HG03439 (cell line): ENCODE measurements around the gene PTPN1.
"Not testable (repeated sequence)": the region's sequence is repeated elsewhere in the genome, so short reads cannot be mapped to it uniquely, and the experiment has no call there.

Source experiments
- ATAC-seq: cut with Tn5 transposase; IDR thresholded peaks from one replicate; pipeline ENCODE4 v1.9.1; 2021; ENCODE audit warnings: mild to moderate bottlenecking, moderate library complexity; ENCODE audit not compliant: unreplicated experiment

PTPN1 gene

DNA sequence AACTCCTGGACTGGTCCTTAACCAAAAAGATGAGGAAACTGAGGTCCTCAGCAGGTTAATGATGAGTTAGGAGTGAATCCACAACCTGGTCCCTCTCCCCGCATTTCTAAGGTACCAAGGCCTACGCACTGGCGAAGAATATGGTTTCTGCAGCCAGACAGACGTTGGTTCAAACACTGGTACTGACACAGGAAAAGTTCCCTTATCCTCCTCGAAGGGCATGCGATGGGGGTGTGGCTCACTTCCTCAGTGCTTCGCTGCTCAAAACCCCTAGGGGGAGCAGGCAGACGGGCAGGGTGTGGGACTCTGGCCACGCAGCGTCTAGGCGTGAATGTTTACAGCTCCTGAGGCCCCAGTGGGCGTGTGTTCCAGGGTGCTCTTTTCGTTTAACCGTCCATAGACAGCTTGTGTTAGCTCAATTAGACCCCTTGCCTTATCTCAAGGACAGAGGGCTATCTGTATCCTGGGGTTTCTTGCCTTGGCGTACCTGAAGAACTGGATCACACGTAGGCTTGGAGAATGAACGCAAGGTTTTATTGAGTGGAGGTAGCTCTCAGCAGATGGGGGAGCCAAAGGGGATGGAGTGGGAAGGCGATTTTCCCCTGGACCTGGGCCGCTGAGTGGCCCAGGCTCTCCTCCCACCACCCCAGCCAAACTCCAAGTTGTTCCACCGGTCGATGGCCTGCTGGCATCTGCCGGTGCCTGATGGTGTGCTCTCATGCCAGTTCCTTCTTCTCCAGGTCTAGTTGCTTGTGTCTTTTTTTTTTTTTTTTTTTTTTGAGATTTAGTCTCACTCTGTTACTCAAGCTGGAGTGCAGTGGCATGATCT lies 31.8 kb upstream of the PTPN1 start:
- ATAC-seq: peak; percentile 69

DNA sequence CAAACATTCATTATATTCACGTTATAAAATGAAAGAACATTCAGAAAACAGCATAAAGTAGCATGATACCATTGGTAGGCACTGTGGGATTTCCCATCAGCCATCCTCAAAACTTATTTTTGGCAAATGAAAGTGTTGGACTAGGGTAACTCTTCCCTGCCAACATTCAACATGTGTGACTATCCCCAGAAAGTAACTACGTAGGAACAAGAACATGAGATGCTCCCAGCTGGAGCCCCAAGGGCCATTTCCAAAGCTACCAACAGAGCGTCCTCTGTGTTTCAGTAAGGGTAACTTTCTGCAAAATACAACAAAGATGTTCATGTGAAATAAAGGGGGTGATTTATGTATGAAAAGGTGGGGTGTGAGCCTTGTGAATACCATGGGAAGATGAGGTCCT lies 28.4 kb upstream of the PTPN1 start:
- ATAC-seq: no peak

- no peak for ATAC-seq
Measured at GRCh38 chr20:50482396-50482981, 27.7 kb upstream of the PTPN1 start.

DNA sequence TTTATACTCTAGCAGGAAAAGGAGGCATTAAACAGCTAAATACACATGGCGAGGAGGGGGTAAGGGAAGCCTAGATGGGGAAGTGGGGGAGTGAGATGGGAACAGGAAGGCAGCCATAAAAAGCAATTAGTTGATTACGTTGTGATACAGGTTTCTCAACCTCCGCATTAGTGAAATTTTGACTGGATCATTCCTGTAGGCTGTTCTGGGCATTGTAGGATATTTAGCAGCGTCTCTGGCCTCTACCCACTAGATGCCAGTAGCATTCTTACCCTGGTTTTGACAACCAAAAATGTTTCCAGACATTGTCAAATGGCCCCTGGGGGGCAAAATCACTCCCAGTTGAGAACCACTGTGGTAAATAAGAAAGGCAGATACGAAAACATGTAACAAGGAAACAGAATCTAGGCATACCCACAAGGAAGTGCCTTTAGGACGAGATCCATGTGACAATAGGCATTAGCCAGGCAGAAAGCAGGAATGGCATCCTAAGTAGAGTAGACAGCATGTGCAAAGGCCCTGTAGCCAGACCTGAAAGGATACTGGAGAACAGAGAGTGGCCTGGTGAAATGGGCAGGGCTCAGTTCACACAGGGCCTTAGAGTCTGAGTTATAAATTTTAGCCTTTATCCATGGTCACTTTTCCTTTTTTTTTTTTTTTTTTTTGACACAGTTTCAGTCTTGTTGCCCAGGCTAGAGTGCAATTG lies 25.8 kb upstream of the PTPN1 start:
- no peak for ATAC-seq

DNA sequence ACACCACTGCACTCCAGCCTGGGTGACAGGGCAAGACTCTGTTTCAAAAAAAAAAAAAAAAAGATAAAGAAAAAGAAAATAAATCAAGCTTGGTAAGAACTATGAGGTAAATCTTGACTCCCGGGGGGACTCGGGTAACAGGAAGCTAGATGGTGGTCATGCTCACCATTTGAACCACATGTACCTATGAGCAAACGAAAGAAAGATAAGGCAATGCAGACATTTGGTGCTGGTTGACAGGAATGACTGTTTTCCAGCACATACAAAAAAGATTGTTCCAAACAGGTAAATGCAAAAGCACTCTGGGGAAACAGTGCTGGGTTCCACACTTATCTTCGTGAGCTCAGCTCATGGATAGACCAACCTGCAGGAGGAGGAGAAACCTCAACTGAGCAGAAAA lies 22.8 kb upstream of the PTPN1 start:
- ATAC-seq: no peak

DNA sequence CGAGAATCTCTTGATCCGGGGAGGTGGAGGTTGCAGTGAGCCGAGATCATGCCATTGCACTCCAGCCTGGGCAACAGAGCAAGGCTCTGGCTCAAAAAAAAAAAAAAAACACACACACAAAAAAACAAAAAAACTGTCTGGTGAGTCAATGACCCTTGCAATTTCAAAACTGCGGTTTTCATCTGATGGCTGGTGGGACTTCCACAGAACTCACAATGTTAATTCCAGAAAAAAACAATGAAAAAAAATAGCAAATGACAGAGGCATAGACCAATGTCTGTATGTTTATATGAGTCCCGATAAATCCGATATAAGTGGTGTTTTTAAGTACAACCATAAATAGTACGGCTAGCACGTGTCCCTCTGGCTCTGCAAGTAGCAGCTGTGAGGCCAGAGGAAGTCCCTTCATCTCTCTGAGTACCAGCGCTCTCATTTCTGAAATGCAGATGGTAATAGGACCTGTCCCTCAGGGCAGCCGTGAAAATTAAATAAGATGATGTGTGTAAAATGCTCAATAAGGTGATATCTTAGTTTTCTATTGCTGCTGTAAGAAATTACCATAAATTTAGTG lies 21.9 kb upstream of the PTPN1 start:
- no peak for ATAC-seq

DNA sequence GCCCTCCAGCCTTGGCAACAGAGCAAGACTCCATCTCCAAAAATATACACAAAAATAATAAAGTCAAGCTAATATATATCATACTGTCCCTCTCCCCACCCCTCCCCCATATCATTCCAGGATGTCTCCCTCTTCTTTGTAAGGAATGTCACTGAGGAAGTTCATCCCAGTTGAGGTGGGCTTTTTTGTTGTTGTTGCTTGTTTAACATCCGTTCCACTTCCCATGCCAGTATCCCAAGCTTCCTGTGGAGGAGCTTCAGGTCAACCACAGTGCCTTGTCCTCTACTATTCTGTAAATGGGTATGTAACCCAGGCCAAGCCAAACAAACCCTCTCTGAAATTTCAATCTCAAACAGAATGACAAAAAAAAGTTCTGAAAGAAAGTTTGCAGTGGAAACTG lies 19.0 kb upstream of the PTPN1 start:
- no peak for ATAC-seq

- ATAC-seq: no peak
Measured at GRCh38 chr20:50491926-50492634, 18.1 kb upstream of the PTPN1 start.

GRCh38 chr20:50493881-50494253 lies 16.3 kb upstream of the PTPN1 start:
- ATAC-seq: no peak

DNA sequence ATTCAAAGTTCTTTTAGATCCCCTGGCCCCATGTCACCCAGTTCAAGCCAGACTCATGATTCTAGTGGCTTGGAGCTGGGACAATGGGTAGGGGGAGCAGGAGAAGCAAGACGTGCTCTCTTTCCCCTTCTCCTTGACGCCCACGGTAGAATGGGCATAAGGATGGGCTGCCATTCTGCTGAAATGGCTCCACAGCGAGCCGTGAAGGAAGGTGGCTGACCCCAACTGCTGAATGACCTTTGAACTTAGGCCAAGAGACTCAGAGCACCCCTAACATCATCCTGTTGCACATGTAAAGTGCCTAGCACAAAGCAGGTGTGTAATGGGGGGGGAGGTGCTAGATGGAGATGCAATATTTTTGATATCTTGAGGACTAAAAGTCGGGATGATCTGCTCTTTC lies 15.8 kb upstream of the PTPN1 start:
- ATAC-seq: no peak

DNA sequence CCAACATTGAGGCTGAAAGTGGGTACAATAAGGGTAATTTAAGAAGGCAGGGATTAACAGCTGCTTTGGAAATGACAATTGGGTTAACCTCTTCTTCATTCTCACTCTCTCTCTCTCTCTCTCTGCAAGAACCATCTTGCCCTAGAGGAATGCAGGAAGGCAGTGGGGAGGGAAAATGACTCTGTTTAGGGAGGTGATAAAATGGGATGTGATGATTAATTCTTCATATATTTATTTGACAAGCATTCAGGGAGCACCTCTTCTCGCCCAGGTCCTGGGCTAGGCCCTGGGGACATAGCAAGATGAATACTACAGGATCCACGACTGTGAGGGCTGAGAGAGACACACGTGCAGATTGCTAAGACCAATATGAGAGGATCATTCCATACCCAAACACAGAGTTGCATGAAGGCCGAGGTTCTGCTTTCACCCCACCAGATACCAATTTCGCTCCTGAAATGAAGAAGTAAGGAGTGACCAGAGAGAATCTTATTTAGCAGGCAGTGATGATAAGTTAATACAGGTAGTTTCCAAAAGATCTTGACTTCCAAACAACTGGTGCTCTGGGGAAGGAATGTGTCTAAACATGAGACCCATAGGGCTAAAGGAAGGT lies 13.3 kb upstream of the PTPN1 start:
- ATAC-seq: no peak

DNA sequence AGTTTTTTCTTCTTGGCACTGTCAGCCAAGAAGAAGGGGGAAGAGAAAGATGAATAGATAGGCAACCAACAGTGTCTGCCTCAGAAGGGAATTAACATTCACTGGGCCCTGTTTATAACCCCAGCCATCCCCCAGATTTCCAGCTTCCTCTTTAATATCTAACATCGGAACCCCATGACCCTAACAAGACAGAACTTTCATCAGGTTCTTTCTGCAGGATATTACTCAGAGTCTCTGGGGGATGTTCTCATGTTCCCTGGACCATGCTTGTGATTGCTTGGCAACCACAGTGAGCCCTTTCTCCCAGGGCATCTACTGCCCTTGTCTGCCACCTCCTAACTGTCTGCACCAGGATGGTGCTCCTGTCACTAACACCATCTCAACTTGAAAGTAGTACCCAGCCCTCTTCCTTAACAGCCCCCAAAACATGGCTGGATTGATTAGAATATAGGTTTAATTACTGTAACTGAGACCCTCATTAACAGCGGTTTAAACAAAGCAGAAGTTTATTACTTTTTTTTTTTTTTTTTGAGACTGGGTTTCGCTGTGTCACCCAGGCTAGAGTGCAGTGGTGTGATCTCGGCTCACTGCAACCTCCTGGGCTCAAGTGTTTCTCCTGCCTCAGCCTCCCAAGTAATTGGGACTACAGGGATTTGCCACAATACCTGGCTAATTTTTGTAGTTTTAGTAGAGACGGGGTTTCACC lies 12.0 kb upstream of the PTPN1 start:
- no peak for ATAC-seq

DNA sequence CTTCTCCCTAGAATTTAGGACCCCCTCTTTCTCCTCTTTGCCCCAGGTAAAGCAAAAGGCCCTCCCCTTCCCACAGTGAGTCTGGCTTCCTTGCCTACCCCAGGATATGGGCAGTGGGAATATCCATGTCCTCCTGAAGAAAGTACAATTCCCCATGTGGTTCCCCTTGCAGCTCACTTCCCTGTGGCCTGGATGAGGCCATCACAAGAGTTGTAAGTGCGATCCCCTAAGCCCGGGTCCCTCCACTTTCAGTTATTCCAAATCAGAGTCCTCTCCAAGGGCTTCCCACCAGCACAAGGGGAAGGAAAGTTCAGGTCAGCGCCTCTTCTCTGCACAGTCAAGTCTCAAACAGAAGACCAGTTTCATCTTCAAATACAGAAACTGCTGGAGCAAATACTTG lies 10.2 kb upstream of the PTPN1 start:
- no peak for ATAC-seq

DNA sequence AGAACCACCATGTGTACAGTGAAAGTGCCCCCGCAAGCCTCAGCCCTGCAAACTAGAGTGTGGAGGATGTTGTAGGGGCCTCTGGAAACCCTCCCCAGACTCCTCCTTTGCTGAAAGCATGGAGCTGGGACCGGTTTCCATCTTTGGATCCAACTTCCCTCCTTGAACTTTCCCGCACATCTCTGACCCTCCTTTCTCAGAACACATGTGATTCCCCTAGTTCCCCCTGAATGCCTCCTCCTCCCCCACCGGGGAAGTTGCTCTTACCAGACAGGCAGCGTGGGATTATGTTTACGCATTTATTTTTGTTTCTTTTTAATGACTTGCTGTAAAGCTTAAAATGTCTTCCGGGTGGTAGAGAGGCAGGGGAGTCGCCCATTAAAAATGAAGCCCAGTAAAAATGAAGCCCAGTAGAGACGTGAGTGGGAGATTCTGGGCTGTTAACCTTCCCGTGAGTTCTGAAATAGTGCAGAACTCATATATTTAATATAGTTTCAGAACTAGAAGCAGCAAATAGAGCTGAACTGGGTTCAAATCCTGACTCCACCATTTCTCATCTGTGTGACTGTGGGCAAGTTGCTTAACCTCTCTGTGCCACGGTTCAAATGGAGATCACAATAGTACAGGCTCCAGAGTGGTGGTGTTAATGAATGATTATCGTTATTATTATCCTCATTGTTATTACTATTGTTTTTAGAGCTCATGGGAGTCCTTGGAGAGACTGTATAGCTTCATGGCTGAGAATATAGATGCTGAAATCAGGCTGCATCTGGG lies 8.0 kb upstream of the PTPN1 start:
- no peak for ATAC-seq

GRCh38 chr20:50504231-50504823 lies 5.9 kb upstream of the PTPN1 start:
- no peak for ATAC-seq

- ATAC-seq: no peak
Measured at GRCh38 chr20:50506270-50506579, 4.0 kb upstream of the PTPN1 start.

- not testable (repeated sequence) for ATAC-seq
Measured at GRCh38 chr20:50507745-50508144, 2.4 kb upstream of the PTPN1 start.

- ATAC-seq: no peak
Measured at GRCh38 chr20:50508171-50508755, 1.9 kb upstream of the PTPN1 start.
